Upper lobe of left lung (tissue), 4 donors: ENCODE results near the gene RCCD1.

ENCODE experiments used
- CTCF ChIP-seq, 6 experiments: fragments of 450-650 bp in 4 of 6; fragments of 200-600 bp in 2 of 6; sonication (generic) in 2 of 6; IDR thresholded peaks; one replicate each; pipeline ENCODE4 v1.5.1; 2016 to 2019; ENCODE audit warnings: antibody characterized with exemption in 6 of 6
- EP300 ChIP-seq, 4 donors: sonication (generic); formaldehyde crosslinking; IDR thresholded peaks; one replicate each; pipeline ENCODE4 v1.5.1; 2017; ENCODE audit warnings: antibody characterized with exemption in 4 of 4, control low read depth in 2 of 4

GRCh38 chr15:90956274-90957030 lies 1.8 kb downstream of the RCCD1 start:
- TF ChIP-seq CTCF (IDR thresholded peaks at IDR 0.05) (peak; percentile 89 to 98 (median 92)), EP300 (IDR thresholded peaks at IDR 0.05) (no peak)
